KOPT-K1 (cell line): ENCODE measurements around the gene OTUD7B.
"Not testable (repeated sequence)": the region's sequence is repeated elsewhere in the genome, so short reads cannot be mapped to it uniquely, and the experiment has no call there.

Source experiments
- H3K27ac ChIP-seq: fragments of 200-600 bp; sonication (generic); 2 replicates; pipeline ENCODE4 v1.5.1; 2016; ENCODE audit warnings: antibody characterized with exemption, mild to moderate bottlenecking, low read depth, low read length; ENCODE audit not compliant: poor library complexity, severe bottlenecking
- H3K36me3 ChIP-seq: fragments of 200-600 bp; sonication (generic); 2 replicates; pipeline ENCODE4 v1.5.1; 2017; ENCODE audit warnings: antibody characterized with exemption, mild to moderate bottlenecking, low read length, moderate library complexity; ENCODE audit not compliant: insufficient read depth
- H3K9me3 ChIP-seq: fragments of 200-600 bp; sonication (generic); 2 replicates; pipeline ENCODE4 v1.5.1; 2017; ENCODE audit warnings: antibody characterized with exemption, low read length, mild to moderate bottlenecking; ENCODE audit not compliant: insufficient read depth, poor library complexity, severe bottlenecking

The OTUD7B gene

GRCh38 chr1:149979972-149980540 lies 30.5 kb downstream of the OTUD7B start:
- no peak overlapping the region for H3K27ac ChIP-seq
- 0 out of 2 replicates have a peak, but pooled peaks cover 1% of the 10 kb centered on the region for H3K36me3 ChIP-seq
- no peaks in the 10 kb centered on the region for H3K9me3 ChIP-seq

GRCh38 chr1:149979245-149979971 lies 31.1 kb downstream of the OTUD7B start:
- H3K27ac ChIP-seq: no peak overlapping the region
- H3K9me3 ChIP-seq: no peaks in the 10 kb centered on the region

GRCh38 chr1:149978547-149979023 lies 31.9 kb downstream of the OTUD7B start:
- Histone ChIP-seq H3K36me3 (0 out of 2 replicates have a peak, but pooled peaks cover 6% of the 10 kb centered on the region), H3K27ac (no peak overlapping the region), H3K9me3 (no peaks in the 10 kb centered on the region)

More at GRCh38 chr1:149979245-149979971, 31.1 kb downstream of the OTUD7B start:
- 0 out of 2 replicates have a peak, but pooled peaks cover 6% of the 10 kb centered on the region for H3K36me3 ChIP-seq

- 0 out of 2 replicates have a peak, but pooled peaks cover 6% of the 10 kb centered on the region for H3K36me3 ChIP-seq
- H3K9me3 ChIP-seq: no peaks in the 10 kb centered on the region
- no peak overlapping the region for H3K27ac ChIP-seq
These were observed 33.2 kb downstream of the OTUD7B start for GRCh38 chr1:149977345-149977744.

- Histone ChIP-seq H3K36me3 (peaks cover 12% of the 10 kb centered on the region; the same call in 1 of the 2 replicates), H3K27ac (no peak overlapping the region), H3K9me3 (no peaks in the 10 kb centered on the region)
These were observed 38.0 kb downstream of the OTUD7B start for GRCh38 chr1:149972547-149972946.

- no peaks in the 10 kb centered on the region for H3K9me3 ChIP-seq
- no peak overlapping the region for H3K27ac ChIP-seq
- H3K36me3 ChIP-seq: peaks cover 24% of the 10 kb centered on the region
These were observed 42.9 kb downstream of the OTUD7B start for GRCh38 chr1:149967646-149968045.

- Histone ChIP-seq H3K27ac (no peak overlapping the region), H3K36me3 (peaks cover 24% of the 10 kb centered on the region), H3K9me3 (no peaks in the 10 kb centered on the region)
These were observed 43.5 kb downstream of the OTUD7B start for GRCh38 chr1:149967041-149967440.

GRCh38 chr1:149966405-149966804 lies 44.1 kb downstream of the OTUD7B start:
- Histone ChIP-seq H3K27ac (no peak overlapping the region), H3K36me3 (peaks cover 24% of the 10 kb centered on the region), H3K9me3 (no peaks in the 10 kb centered on the region)

- peaks cover 18% of the 10 kb centered on the region for H3K36me3 ChIP-seq
- H3K9me3 ChIP-seq: no peaks in the 10 kb centered on the region
- H3K27ac ChIP-seq: no peak overlapping the region
These were observed 45.1 kb downstream of the OTUD7B start for GRCh38 chr1:149965440-149965839.

- H3K27ac ChIP-seq: no peak overlapping the region
- peaks cover 24% of the 10 kb centered on the region for H3K36me3 ChIP-seq
- no peaks in the 10 kb centered on the region for H3K9me3 ChIP-seq
These were observed 47.2 kb downstream of the OTUD7B start for GRCh38 chr1:149963358-149963757.

- peaks cover 24% of the 10 kb centered on the region for H3K36me3 ChIP-seq
- no peak overlapping the region for H3K27ac ChIP-seq
These were observed 47.8 kb downstream of the OTUD7B start for GRCh38 chr1:149962736-149963135.

GRCh38 chr1:149962039-149962647 lies 48.4 kb downstream of the OTUD7B start:
- Histone ChIP-seq H3K36me3 (peaks cover 22% of the 10 kb centered on the region), H3K9me3 (no peaks in the 10 kb centered on the region), H3K27ac (no peak overlapping the region)

More at GRCh38 chr1:149962736-149963135, 47.8 kb downstream of the OTUD7B start:
- H3K9me3 ChIP-seq: no peaks in the 10 kb centered on the region

- H3K9me3 ChIP-seq, H3K27ac ChIP-seq, H3K36me3 ChIP-seq: not testable (repeated sequence)
These were observed 53.0 kb downstream of the OTUD7B start for GRCh38 chr1:149957548-149957947.

- Histone ChIP-seq H3K27ac (no peak overlapping the region), H3K9me3 (no peaks in the 10 kb centered on the region), H3K36me3 (peaks cover 3% of the 10 kb centered on the region; the same call in 1 of the 2 replicates)
These were observed 60.6 kb downstream of the OTUD7B start for GRCh38 chr1:149949911-149950310.

- H3K27ac ChIP-seq: no peak overlapping the region
- H3K36me3 ChIP-seq: peaks cover 8% of the 10 kb centered on the region; the same call in 1 of the 2 replicates
- H3K9me3 ChIP-seq: no peaks in the 10 kb centered on the region
These were observed 65.3 kb downstream of the OTUD7B start for GRCh38 chr1:149945206-149945605.
